GM12891 (cell line): Measurements from ENCODE around the gene ZMYND19.

Experiments
- POLR2A ChIP-seq: IDR thresholded peaks from 2 replicates; pipeline ENCODE4 v1.6.1; 2011; ENCODE audit warnings: low read depth, low read length, control low read depth
- POLR2AphosphoS5 ChIP-seq: IDR thresholded peaks from 2 replicates; pipeline ENCODE4 v1.6.1; 2011; ENCODE audit warnings: low read depth, low read length, control low read depth

DNA sequence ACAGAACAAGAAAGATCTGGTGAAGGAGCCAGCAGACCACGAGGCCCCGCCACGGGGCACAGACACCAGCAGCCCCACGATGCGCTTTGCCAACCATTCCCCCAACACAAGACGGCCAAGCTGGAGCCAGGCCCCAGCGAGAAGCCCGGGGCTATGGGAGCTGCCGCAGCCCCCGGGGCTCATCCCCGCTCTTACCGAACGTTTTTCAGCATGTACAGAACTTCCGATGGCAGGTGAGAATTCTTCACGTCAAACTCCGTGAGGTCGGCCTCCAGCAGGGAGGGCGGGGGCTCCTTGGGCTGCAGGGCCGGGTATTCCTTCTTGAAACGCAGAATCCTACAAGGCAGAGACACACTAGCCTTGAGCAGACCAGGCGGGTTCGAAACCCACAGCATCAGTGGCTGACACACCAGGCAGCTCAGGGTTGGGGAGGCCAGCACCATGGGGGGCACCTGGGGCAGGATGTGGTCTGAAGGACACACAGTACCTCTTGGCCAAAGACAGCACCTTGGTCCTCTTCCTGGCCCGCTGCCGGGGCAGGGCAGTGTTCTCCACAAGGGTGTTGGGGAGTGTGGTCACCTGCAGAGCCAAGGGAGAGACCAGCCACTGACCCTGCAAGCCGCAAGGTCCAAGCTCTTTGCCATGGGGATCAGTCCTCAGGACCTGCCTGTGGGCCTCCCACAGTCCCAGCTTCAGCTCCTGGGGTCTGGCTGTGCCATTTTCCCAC is 46.9 kb downstream of the ZMYND19 start:
- TF ChIP-seq POLR2AphosphoS5: no peak
- TF ChIP-seq POLR2A: no peak
